H9 (cell line): ENCODE measurements around the gene ATG2A. TPM values are rescaled to one million over a fixed set of nuclear protein-coding genes. Genes with fewer than 3 reads are reported as not detected.

Experiments used
- DNase-seq: peaks from one replicate; pipeline ENCODE4 v3.0.0-alpha.2; 2017
- H2AFZ ChIP-seq: one replicate; pipeline ENCODE4 v1.6.1; 2013; ENCODE audit warnings: mild to moderate bottlenecking, low read length, control low read depth, moderate library complexity
- H2AK5ac ChIP-seq: 2 replicates; pipeline ENCODE4 v1.6.1; 2013; ENCODE audit warnings: low read length, control low read depth, mixed read lengths; ENCODE audit not compliant: insufficient read length
- H2BK120ac ChIP-seq: one replicate; pipeline ENCODE4 v1.6.1; 2013; ENCODE audit warnings: low read depth, mild to moderate bottlenecking, low read length, control low read depth, inconsistent platforms; ENCODE audit not compliant: poor library complexity, severe bottlenecking
- H2BK12ac ChIP-seq: 2 replicates; pipeline ENCODE4 v1.6.1; 2013; ENCODE audit warnings: low read length, control low read depth, mixed read lengths, low read depth; ENCODE audit not compliant: insufficient read length
- H2BK15ac ChIP-seq: 2 replicates; pipeline ENCODE4 v1.6.1; 2013; ENCODE audit warnings: low read depth, low read length, control low read depth
- H2BK20ac ChIP-seq: one replicate; pipeline ENCODE4 v1.6.1; 2013; ENCODE audit warnings: low read depth, mild to moderate bottlenecking, low read length, control low read depth, inconsistent platforms; ENCODE audit not compliant: poor library complexity, severe bottlenecking
- H2BK5ac ChIP-seq: 2 replicates; pipeline ENCODE4 v1.6.1; 2013; ENCODE audit warnings: low read length, control low read depth, mixed read lengths; ENCODE audit not compliant: insufficient read length
- H3K14ac ChIP-seq: 2 replicates; pipeline ENCODE4 v1.6.1; 2013; ENCODE audit warnings: low read length, control low read depth; ENCODE audit not compliant: insufficient read depth
- H3K18ac ChIP-seq: 2 replicates; pipeline ENCODE4 v1.6.1; 2013; ENCODE audit warnings: low read depth, mild to moderate bottlenecking, mixed read lengths, low read length, control low read depth; ENCODE audit not compliant: insufficient read length
- H3K23ac ChIP-seq: 2 replicates; pipeline ENCODE4 v1.6.1; 2013; ENCODE audit warnings: low read length, control low read depth, mixed read lengths, low read depth; ENCODE audit not compliant: insufficient read length
- H3K23me2 ChIP-seq: 2 replicates; pipeline ENCODE4 v1.6.1; 2013; ENCODE audit warnings: low read depth, mild to moderate bottlenecking, mixed read lengths, low read length, control low read depth; ENCODE audit not compliant: insufficient read length, poor library complexity, severe bottlenecking
- H3K27ac ChIP-seq: 2 replicates; pipeline ENCODE4 v1.5.1; 2013; ENCODE audit warnings: low read length, control low read depth, mixed read lengths, low read depth; ENCODE audit not compliant: insufficient read length
- H3K27me3 ChIP-seq: 2 replicates; pipeline ENCODE4 v1.6.1; 2013; ENCODE audit warnings: low read length, control low read depth, inconsistent platforms; ENCODE audit not compliant: insufficient read depth
- H3K4ac ChIP-seq: 2 replicates; pipeline ENCODE4 v1.6.1; 2013; ENCODE audit warnings: low read depth, mild to moderate bottlenecking, control low read depth, inconsistent platforms, low read length, moderate library complexity
- H3K4me1 ChIP-seq: 2 replicates; pipeline ENCODE4 v1.6.1; 2013; ENCODE audit warnings: low read length, control low read depth, inconsistent platforms; ENCODE audit not compliant: insufficient read depth
- H3K4me2 ChIP-seq: 2 replicates; pipeline ENCODE4 v1.6.1; 2013; ENCODE audit warnings: low read length, control low read depth, mixed read lengths; ENCODE audit not compliant: insufficient read length, insufficient read depth
- H3K56ac ChIP-seq: 2 replicates; pipeline ENCODE4 v1.6.1; 2013; ENCODE audit warnings: low read depth, mild to moderate bottlenecking, mixed read lengths, low read length, control low read depth; ENCODE audit not compliant: insufficient read length
- H3K79me1 ChIP-seq: 2 replicates; pipeline ENCODE4 v1.6.1; 2013; ENCODE audit warnings: low read depth, mild to moderate bottlenecking, moderate library complexity, low read length, control low read depth, inconsistent platforms; ENCODE audit not compliant: insufficient read depth, poor library complexity, severe bottlenecking
- H3K79me2 ChIP-seq: 2 replicates; pipeline ENCODE4 v1.6.1; 2013; ENCODE audit warnings: low read length, control low read depth, inconsistent platforms; ENCODE audit not compliant: insufficient read depth
- H3K9ac ChIP-seq: 2 replicates; pipeline ENCODE4 v1.6.1; 2013; ENCODE audit warnings: low read length, control low read depth, mixed read lengths; ENCODE audit not compliant: insufficient read length; ENCODE audit errors: extremely low read depth
- H3K9me3 ChIP-seq: one replicate; pipeline ENCODE4 v1.6.1; 2013; ENCODE audit warnings: low read depth, low read length, inconsistent platforms; ENCODE audit not compliant: control insufficient read depth
- H3T11ph ChIP-seq: one replicate; pipeline ENCODE4 v1.6.1; 2013; ENCODE audit warnings: mild to moderate bottlenecking, low read length, control low read depth, inconsistent platforms
- H4K20me1 ChIP-seq: one replicate; pipeline ENCODE4 v1.6.1; 2013; ENCODE audit not compliant: control insufficient read depth, insufficient read length, insufficient read depth
- H4K5ac ChIP-seq: 2 replicates; pipeline ENCODE4 v1.6.1; 2013; ENCODE audit warnings: low read depth, mild to moderate bottlenecking, mixed read lengths, low read length, control low read depth; ENCODE audit not compliant: insufficient read length
- H4K8ac ChIP-seq: replicated peaks from 2 replicates; pipeline ENCODE4 v1.6.1; 2013; ENCODE audit warnings: low read length, control low read depth, mixed read lengths, low read depth; ENCODE audit not compliant: insufficient read length
- H4K91ac ChIP-seq: 2 replicates; pipeline ENCODE4 v1.6.1; 2013; ENCODE audit warnings: low read depth, mild to moderate bottlenecking, moderate library complexity, mixed read lengths, low read length, control low read depth; ENCODE audit not compliant: insufficient read length
- H3K27ac Mint-ChIP-seq, 3 experiments: 2 replicates in 2 of 3; 3 replicates in 1 of 3; pipeline ENCODE4 v1.8.0; 2020 to 2021; ENCODE audit warnings: mixed read lengths in 3 of 3, mild to moderate bottlenecking in 1 of 3, moderate library complexity in 1 of 3
- H3K27me3 Mint-ChIP-seq: 2 replicates; pipeline ENCODE4 v1.8.0; 2021; ENCODE audit warnings: low read depth, mild to moderate bottlenecking, moderate library complexity, mixed read lengths
- H3K36me3 Mint-ChIP-seq, 3 experiments: 2 replicates in 2 of 3; 3 replicates in 1 of 3; pipeline ENCODE4 v1.8.0; 2020 to 2021; ENCODE audit warnings: low read depth in 3 of 3, mixed read lengths in 3 of 3; ENCODE audit not compliant: insufficient read depth in 1 of 3
- H3K4me1 Mint-ChIP-seq, 2 experiments: 2 replicates each; pipeline ENCODE4 v1.8.0; 2020; ENCODE audit warnings: mixed read lengths in 2 of 2
- H3K4me3 Mint-ChIP-seq, 2 experiments: 2 replicates in 1 of 2; 3 replicates in 1 of 2; pipeline ENCODE4 v1.8.0; 2020 to 2021; ENCODE audit warnings: mild to moderate bottlenecking in 2 of 2, mixed read lengths in 2 of 2, moderate library complexity in 1 of 2
- H3K9me3 Mint-ChIP-seq, 2 experiments: 2 replicates in 1 of 2; 3 replicates in 1 of 2; pipeline ENCODE4 v1.8.0; 2020; ENCODE audit warnings: mild to moderate bottlenecking in 2 of 2, mixed read lengths in 2 of 2, moderate library complexity in 1 of 2
- CTCF ChIP-seq: fragments of 200-600 bp; sonication (generic); conservative IDR thresholded peaks from 3 replicates; pipeline ENCODE4 v1.8.0; 2021; ENCODE audit warnings: antibody characterized with exemption, mild to moderate bottlenecking
- WGBS: extraction: QIAGEN DNeasy Blood & Tissue Kit; methylation state at CpG from one replicate; pipeline ENCODE4 v1.1.7; 2013; ENCODE audit warnings: missing lambda C conversion rate, low lambda C conversion rate, mixed read lengths; ENCODE audit not compliant: insufficient read length; ENCODE audit errors: extremely low coverage; 5-methylcytosine and 5-hydroxymethylcytosine counted together
- total RNA-seq: library from RNA; stranded (reverse); gene quantifications from 2 replicates; pipeline ENCODE4 v1.2.1, GENCODE V29; 2021

Gene ATG2A
- total RNA-seq, 1 experiment from 2014 or later, result 21.3 TPM

- peak overlapping the region in 1 of 3 experiments; percentile 28; a peak in 1 of 7 replicates for H3K27ac Mint-ChIP-seq
- H4K8ac ChIP-seq, result no peak overlapping the region
- no peak overlapping the region for H3K18ac ChIP-seq
- no peak overlapping the region for H3K4me3 Mint-ChIP-seq
- H2BK15ac ChIP-seq, result no peak overlapping the region
- no peaks in the 10 kb centered on the region for H3K9me3 Mint-ChIP-seq
- H3K4me2 ChIP-seq, result no peak overlapping the region
- H3K27me3 ChIP-seq, result no peaks in the 10 kb centered on the region
- H3K9me3 ChIP-seq, result no peaks in the 10 kb centered on the region
- H4K5ac ChIP-seq, result no peak overlapping the region
- no peak overlapping the region for H2AK5ac ChIP-seq
- H4K91ac ChIP-seq, result no peak overlapping the region
- H3K23me2 ChIP-seq, result no peaks in the 10 kb centered on the region
- no peak overlapping the region for H2BK5ac ChIP-seq
- H3K9ac ChIP-seq, result no peak overlapping the region
- no peak overlapping the region for H3K56ac ChIP-seq
- no peak overlapping the region for H3K14ac ChIP-seq
- H3K4ac ChIP-seq, result no peak overlapping the region
- no peak overlapping the region for H2BK20ac ChIP-seq
- no peaks in the 10 kb centered on the region; the same call in 1 of the 2 replicates for H3K4me1 ChIP-seq
- no peak overlapping the region for H3K23ac ChIP-seq
- no peak for DNase-seq
- TF ChIP-seq CTCF, result no peak
- no peaks in the 10 kb centered on the region for H3K79me2 ChIP-seq
- no peaks in the 10 kb centered on the region for H3K27me3 Mint-ChIP-seq
- H2AFZ ChIP-seq, result no peak overlapping the region
- WGBS, result no CpG with 5 or more reads among the region's 24 CpGs
- no peak overlapping the region for H3K27ac ChIP-seq
- H4K20me1 ChIP-seq, result no peaks in the 10 kb centered on the region
- H3K36me3 Mint-ChIP-seq, result peaks cover 2 to 14% (median 11%) of the 10 kb centered on the region in 3 experiments; a peak in 6 of 7 replicates
- peaks cover 21 to 22% of the 10 kb centered on the region in 2 experiments for H3K4me1 Mint-ChIP-seq
- no peak overlapping the region for H2BK120ac ChIP-seq
- H3T11ph ChIP-seq, result no peak overlapping the region
- H2BK12ac ChIP-seq, result no peak overlapping the region
- no peaks in the 10 kb centered on the region for H3K79me1 ChIP-seq
Measured at GRCh38 chr11:64852804-64853509, 64.1 kb downstream of the ATG2A start.
